Activated naive CD4-positive, alpha-beta T cell treated with anti-CD3 and anti-CD28 coated beads, Interleukin-2, amount 50 U/mL, for 72 hours (primary cell): ENCODE data around the gene MYO3B. TPM values are rescaled to one million over a fixed set of nuclear protein-coding genes. Genes with fewer than 3 reads are reported as not detected.
A peak's percentile ranks its signal among the peaks of the same experiment; 100 is the strongest.

Source experiments
- ATAC-seq, 2 donors: fragments of 150-1000 bp; cut with Tn5 transposase; 2 replicates each; pipeline ENCODE4 v1.10.0; 2021; ENCODE audit warnings: mild to moderate bottlenecking in 2 of 2, moderate library complexity in 2 of 2
- DNase-seq, 2 donors: peaks; one replicate each; pipeline ENCODE4 v3.0.0; 2021 to 2022; ENCODE audit warnings: low spot score in 2 of 2
- H3K27ac Mint-ChIP-seq, 2 donors: one replicate each; pipeline ENCODE4 v1.8.0; 2022; ENCODE audit warnings: mild to moderate bottlenecking in 2 of 2, mixed read lengths in 2 of 2
- H3K36me3 Mint-ChIP-seq, 2 donors: one replicate each; pipeline ENCODE4 v1.8.0; 2022; ENCODE audit warnings: mixed read lengths in 2 of 2
- H3K9me3 Mint-ChIP-seq, 2 donors: one replicate each; pipeline ENCODE4 v1.8.0; 2022; ENCODE audit warnings: mixed read lengths in 2 of 2
- total RNA-seq, 2 donors: library from RNA; stranded (reverse); gene quantifications; one replicate each; pipeline ENCODE4 v1.2.3, GENCODE V29; 2022

The MYO3B gene
- total RNA-seq, 2 donors from 2014 or later: 0.18 to 0.27 TPM

- Mint-ChIP-seq H3K27ac (no peak overlapping the region), H3K9me3 (no peaks in the 10 kb centered on the region), H3K36me3 (no peaks in the 10 kb centered on the region)
- no peak for DNase-seq
- ATAC-seq: no peak
These were observed 136.9 kb downstream of the MYO3B start for GRCh38 chr2:170314744-170315447.

- Mint-ChIP-seq H3K9me3 (no peaks in the 10 kb centered on the region), H3K36me3 (no peaks in the 10 kb centered on the region), H3K27ac (no peak overlapping the region)
- ATAC-seq: no peak
- no peak for DNase-seq
These were observed 143.0 kb downstream of the MYO3B start for GRCh38 chr2:170320948-170321347.

- ATAC-seq (no peak), DNase-seq (no peak)
- H3K36me3 Mint-ChIP-seq: no peaks in the 10 kb centered on the region
- no peaks in the 10 kb centered on the region for H3K9me3 Mint-ChIP-seq
- H3K27ac Mint-ChIP-seq: no peak overlapping the region
These were observed 143.6 kb downstream of the MYO3B start for GRCh38 chr2:170321526-170321925.

- Mint-ChIP-seq H3K9me3 (no peaks in the 10 kb centered on the region), H3K36me3 (no peaks in the 10 kb centered on the region), H3K27ac (no peak overlapping the region)
- no peak for DNase-seq
- no peak for ATAC-seq
These were observed 144.3 kb downstream of the MYO3B start for GRCh38 chr2:170322140-170322766.

- Mint-ChIP-seq H3K27ac (no peak overlapping the region), H3K9me3 (no peaks in the 10 kb centered on the region), H3K36me3 (no peaks in the 10 kb centered on the region)
- DNase-seq (no peak), ATAC-seq (no peak)
These were observed 145.8 kb downstream of the MYO3B start for GRCh38 chr2:170323743-170324142.

- ATAC-seq (peak in 1 of 2 donors; percentile 43), DNase-seq (peak in 1 of 2 donors; percentile 30)
- Mint-ChIP-seq H3K27ac (no peak overlapping the region), H3K36me3 (no peaks in the 10 kb centered on the region), H3K9me3 (no peaks in the 10 kb centered on the region)
These were observed 146.7 kb downstream of the MYO3B start for GRCh38 chr2:170324640-170325046.

- H3K36me3 Mint-ChIP-seq: peaks cover 0 to 6% of the 10 kb centered on the region in 2 donors
- ATAC-seq: no peak
- H3K27ac Mint-ChIP-seq: no peak overlapping the region
- no peak for DNase-seq
- peaks cover 0 to 5% of the 10 kb centered on the region in 2 donors for H3K9me3 Mint-ChIP-seq
These were observed 152.9 kb downstream of the MYO3B start for GRCh38 chr2:170330881-170331280.

GRCh38 chr2:170332676-170333402 lies 154.9 kb downstream of the MYO3B start:
- Mint-ChIP-seq H3K9me3 (peaks cover 0 to 5% of the 10 kb centered on the region in 2 donors), H3K27ac (no peak overlapping the region), H3K36me3 (peaks cover 0 to 6% of the 10 kb centered on the region in 2 donors)
- ATAC-seq: no peak
- DNase-seq: no peak

- peaks cover 0 to 6% of the 10 kb centered on the region in 2 donors for H3K36me3 Mint-ChIP-seq
- no peak for ATAC-seq
- no peak for DNase-seq
- no peak overlapping the region for H3K27ac Mint-ChIP-seq
- H3K9me3 Mint-ChIP-seq: peaks cover 0 to 5% of the 10 kb centered on the region in 2 donors
These were observed 157.4 kb downstream of the MYO3B start for GRCh38 chr2:170335351-170335750.

GRCh38 chr2:170336408-170336807 lies 158.5 kb downstream of the MYO3B start:
- DNase-seq (no peak), ATAC-seq (no peak)
- Mint-ChIP-seq H3K36me3 (no peaks in the 10 kb centered on the region), H3K9me3 (no peaks in the 10 kb centered on the region), H3K27ac (no peak overlapping the region)

GRCh38 chr2:170336916-170337315 lies 159.0 kb downstream of the MYO3B start:
- no peaks in the 10 kb centered on the region for H3K9me3 Mint-ChIP-seq
- H3K27ac Mint-ChIP-seq: no peak overlapping the region
- no peaks in the 10 kb centered on the region for H3K36me3 Mint-ChIP-seq
- ATAC-seq (no peak), DNase-seq (no peak)

GRCh38 chr2:170339322-170339721 lies 161.4 kb downstream of the MYO3B start:
- no peak for DNase-seq
- H3K36me3 Mint-ChIP-seq: no peaks in the 10 kb centered on the region
- no peaks in the 10 kb centered on the region for H3K9me3 Mint-ChIP-seq
- no peak for ATAC-seq
- no peak overlapping the region for H3K27ac Mint-ChIP-seq

GRCh38 chr2:170339750-170340692 lies 162.1 kb downstream of the MYO3B start:
- DNase-seq (no peak), ATAC-seq (no peak)
- H3K36me3 Mint-ChIP-seq: no peaks in the 10 kb centered on the region
- H3K9me3 Mint-ChIP-seq: no peaks in the 10 kb centered on the region
- no peak overlapping the region for H3K27ac Mint-ChIP-seq

GRCh38 chr2:170340693-170341068 lies 162.7 kb downstream of the MYO3B start:
- ATAC-seq (peak; percentile 53 to 56), DNase-seq (no peak)
- H3K9me3 Mint-ChIP-seq: no peaks in the 10 kb centered on the region
- no peak overlapping the region for H3K27ac Mint-ChIP-seq
- H3K36me3 Mint-ChIP-seq: no peaks in the 10 kb centered on the region

- Mint-ChIP-seq H3K36me3 (no peaks in the 10 kb centered on the region), H3K9me3 (no peaks in the 10 kb centered on the region), H3K27ac (no peak overlapping the region)
- DNase-seq: no peak
- ATAC-seq: no peak
These were observed 164.0 kb downstream of the MYO3B start for GRCh38 chr2:170341684-170342623.
